KMS-11 (cell line): Measurements from ENCODE around the gene SETDB2.

Source experiments
- H2AFZ ChIP-seq: fragments of 200-600 bp; sonication (generic); 2 replicates; pipeline ENCODE4 v1.6.1; 2016; ENCODE audit warnings: antibody characterized with exemption, mixed run types, low read depth
- H3K27ac ChIP-seq: fragments of 200-600 bp; sonication (generic); 2 replicates; pipeline ENCODE4 v1.6.1; 2016; ENCODE audit warnings: mild to moderate bottlenecking, mixed run types
- H3K27me3 ChIP-seq: fragments of 200-600 bp; sonication (generic); 2 replicates; pipeline ENCODE4 v1.6.1; 2017; ENCODE audit warnings: mild to moderate bottlenecking, low read depth, mixed run types, moderate library complexity; ENCODE audit not compliant: insufficient read depth
- H3K36me3 ChIP-seq: fragments of 200-600 bp; sonication (generic); 2 replicates; pipeline ENCODE4 v1.6.1; 2017; ENCODE audit warnings: mild to moderate bottlenecking, mixed run types; ENCODE audit not compliant: insufficient read depth
- H3K4me1 ChIP-seq: fragments of 200-600 bp; sonication (generic); 2 replicates; pipeline ENCODE4 v1.6.1; 2016; ENCODE audit warnings: mild to moderate bottlenecking, low read depth, mixed run types; ENCODE audit not compliant: poor library complexity, severe bottlenecking
- H3K4me2 ChIP-seq: fragments of 200-600 bp; sonication (generic); 2 replicates; pipeline ENCODE4 v1.7.0; 2016; ENCODE audit warnings: mild to moderate bottlenecking, mixed run types
- H3K4me3 ChIP-seq: fragments of 200-600 bp; sonication (generic); IDR thresholded peaks from 2 replicates; pipeline ENCODE4 v1.6.1; 2017; ENCODE audit warnings: low read depth, low read length, mixed read lengths; ENCODE audit not compliant: insufficient read depth
- H3K79me2 ChIP-seq: fragments of 200-600 bp; sonication (generic); 2 replicates; pipeline ENCODE4 v1.6.1; 2016; ENCODE audit warnings: low read depth, mixed run types; ENCODE audit not compliant: insufficient read depth
- H3K9ac ChIP-seq: fragments of 200-600 bp; sonication (generic); 2 replicates; pipeline ENCODE4 v1.6.1; 2016; ENCODE audit warnings: mild to moderate bottlenecking, mixed run types
- H4K20me1 ChIP-seq: fragments of 200-600 bp; sonication (generic); 2 replicates; pipeline ENCODE4 v1.6.1; 2016; ENCODE audit warnings: mild to moderate bottlenecking, mixed run types; ENCODE audit not compliant: insufficient read depth
- CTCF ChIP-seq: fragments of 200-600 bp; sonication (generic); conservative IDR thresholded peaks from 2 replicates; pipeline ENCODE4 v1.6.1; 2017; ENCODE audit warnings: low read depth, mild to moderate bottlenecking, antibody characterized with exemption, low read length, moderate library complexity, mixed read lengths

Gene SETDB2

GRCh38 chr13:49543656-49544055 is 99.6 kb downstream of the SETDB2 start:
- H4K20me1 ChIP-seq: no peaks in the 10 kb centered on the region
- peaks cover 28% of the 10 kb centered on the region for H3K4me1 ChIP-seq
- H2AFZ ChIP-seq: no peak overlapping the region
- TF ChIP-seq CTCF: no peak
- no peaks in the 10 kb centered on the region for H3K27me3 ChIP-seq
- H3K9ac ChIP-seq: no peak overlapping the region
- no peak overlapping the region for H3K4me2 ChIP-seq
- no peaks in the 10 kb centered on the region for H3K36me3 ChIP-seq
- no peak overlapping the region for H3K27ac ChIP-seq
- H3K79me2 ChIP-seq: no peaks in the 10 kb centered on the region
- no peak overlapping the region for H3K4me3 ChIP-seq
